Embryonic facial prominence (tissue), 1 donor: ENCODE results near the gene TNRC6C.

Source experiments
- DNase-seq: peaks from one replicate; pipeline ENCODE4 v3.0.0-alpha.2; 2016; ENCODE audit errors: extremely low spot score

The TNRC6C gene

GRCh38 chr17:78125138-78125913 is 166.8 kb downstream of the TNRC6C start:
- no peak for DNase-seq

DNA sequence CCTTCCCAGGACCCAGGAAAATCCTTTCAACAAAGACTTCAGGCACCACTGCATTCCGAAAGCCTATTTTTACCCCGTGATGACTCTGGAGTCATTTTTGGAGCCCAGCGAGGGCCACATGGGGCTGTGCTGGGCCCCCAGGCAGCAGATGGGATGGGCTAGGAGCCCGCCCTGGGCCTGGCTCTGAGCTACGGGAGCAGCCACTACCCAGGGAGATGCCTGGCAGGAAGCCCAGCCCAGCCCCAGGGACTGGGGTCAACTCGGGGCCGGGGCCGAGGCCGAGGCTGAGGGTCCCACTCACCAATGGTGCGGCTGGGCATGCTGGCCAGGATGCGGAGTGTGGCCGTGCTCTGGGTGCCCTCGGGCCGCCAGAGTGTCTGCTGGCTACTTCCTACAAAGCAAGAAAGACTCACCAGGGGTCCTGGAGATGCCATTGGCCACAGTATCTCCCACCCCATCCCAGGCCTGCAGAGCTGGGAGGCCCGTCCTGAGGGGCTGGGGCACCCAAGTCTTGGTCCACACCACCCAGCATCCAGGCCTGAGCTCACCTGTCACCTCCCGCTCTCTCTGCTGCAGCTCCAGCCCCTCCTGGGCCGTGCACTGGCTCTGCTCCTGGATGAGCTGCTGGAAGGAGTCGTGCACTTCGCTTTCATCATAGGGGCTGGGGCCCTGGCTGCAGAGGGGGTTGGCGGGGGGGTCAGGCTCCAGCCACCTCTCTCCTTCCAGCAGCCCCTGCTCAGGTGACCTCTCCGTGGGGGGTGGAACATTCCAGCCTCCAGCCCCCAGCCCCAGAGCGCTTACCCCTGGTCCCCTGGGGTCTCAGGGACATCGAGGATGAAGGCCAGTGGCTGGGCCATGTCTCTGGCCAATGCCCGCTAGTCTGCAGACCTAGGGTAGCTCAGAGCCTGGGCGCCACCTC is 167.7 kb downstream of the TNRC6C start:
- no peak for DNase-seq

GRCh38 chr17:78126895-78127238 is 168.4 kb downstream of the TNRC6C start:
- no peak for DNase-seq

- DNase-seq: no peak
Observed at GRCh38 chr17:78127239-78127887, 168.9 kb downstream of the TNRC6C start.

GRCh38 chr17:78127888-78128550 is 169.5 kb downstream of the TNRC6C start:
- DNase-seq: no peak

DNA sequence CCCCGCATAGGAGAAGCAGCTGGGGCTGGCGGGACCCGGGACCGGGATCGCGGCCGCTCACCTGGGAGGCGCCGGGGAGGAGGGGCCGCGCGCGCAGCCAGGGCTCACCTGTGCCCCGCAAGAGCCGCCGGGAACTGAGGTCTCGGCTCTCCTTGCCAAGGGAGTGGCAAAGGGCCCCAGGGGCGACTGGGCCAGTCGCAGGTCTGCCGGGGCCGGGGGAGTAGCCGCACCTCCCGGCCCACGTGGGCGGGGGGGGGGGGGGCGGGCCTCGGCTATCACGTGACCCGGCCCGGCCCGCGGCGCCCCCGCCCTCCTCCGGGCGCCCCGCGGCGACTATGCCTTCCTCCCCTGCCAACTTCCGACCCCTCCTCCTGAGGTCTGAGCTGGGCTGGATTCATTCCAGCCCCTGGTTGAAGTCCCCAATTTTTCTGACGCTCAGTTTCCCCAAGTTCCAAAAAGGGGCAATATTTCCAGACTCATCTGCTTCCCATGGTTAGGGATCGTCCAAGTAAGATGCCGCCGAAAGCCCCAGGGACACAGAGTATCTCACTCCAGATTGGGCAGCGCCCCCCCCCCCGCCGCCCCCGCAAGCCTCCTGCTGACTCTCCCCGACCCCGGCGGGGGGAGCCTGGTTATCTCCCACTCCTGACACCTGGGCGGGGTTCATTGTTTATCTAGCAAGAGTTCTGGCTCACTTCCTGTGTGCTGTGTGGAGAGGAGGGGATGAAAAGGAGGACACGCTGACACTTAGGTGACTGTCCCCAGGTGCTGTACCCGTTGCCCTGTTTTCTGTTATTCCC is 170.2 kb downstream of the TNRC6C start, which contains the start of gene TMC6:
TSS of gene TMC6 (minus strand) at position 205 of the 800 bp plus-strand sequence. CDS start 1,923 bp downstream, outside the sequence.
- DNase-seq: no peak

GRCh38 chr17:78129351-78130089 is 171.0 kb downstream of the TNRC6C start:
- no peak for DNase-seq

GRCh38 chr17:78130090-78130436 is 171.6 kb downstream of the TNRC6C start:
- DNase-seq: no peak

- DNase-seq: no peak
Observed at GRCh38 chr17:78130437-78131101, 172.1 kb downstream of the TNRC6C start, which contains the start of gene TMC8. TMC8 (plus strand) TSS chr17:78130771; CDS start chr17:78131589, 818 bp downstream.

DNA sequence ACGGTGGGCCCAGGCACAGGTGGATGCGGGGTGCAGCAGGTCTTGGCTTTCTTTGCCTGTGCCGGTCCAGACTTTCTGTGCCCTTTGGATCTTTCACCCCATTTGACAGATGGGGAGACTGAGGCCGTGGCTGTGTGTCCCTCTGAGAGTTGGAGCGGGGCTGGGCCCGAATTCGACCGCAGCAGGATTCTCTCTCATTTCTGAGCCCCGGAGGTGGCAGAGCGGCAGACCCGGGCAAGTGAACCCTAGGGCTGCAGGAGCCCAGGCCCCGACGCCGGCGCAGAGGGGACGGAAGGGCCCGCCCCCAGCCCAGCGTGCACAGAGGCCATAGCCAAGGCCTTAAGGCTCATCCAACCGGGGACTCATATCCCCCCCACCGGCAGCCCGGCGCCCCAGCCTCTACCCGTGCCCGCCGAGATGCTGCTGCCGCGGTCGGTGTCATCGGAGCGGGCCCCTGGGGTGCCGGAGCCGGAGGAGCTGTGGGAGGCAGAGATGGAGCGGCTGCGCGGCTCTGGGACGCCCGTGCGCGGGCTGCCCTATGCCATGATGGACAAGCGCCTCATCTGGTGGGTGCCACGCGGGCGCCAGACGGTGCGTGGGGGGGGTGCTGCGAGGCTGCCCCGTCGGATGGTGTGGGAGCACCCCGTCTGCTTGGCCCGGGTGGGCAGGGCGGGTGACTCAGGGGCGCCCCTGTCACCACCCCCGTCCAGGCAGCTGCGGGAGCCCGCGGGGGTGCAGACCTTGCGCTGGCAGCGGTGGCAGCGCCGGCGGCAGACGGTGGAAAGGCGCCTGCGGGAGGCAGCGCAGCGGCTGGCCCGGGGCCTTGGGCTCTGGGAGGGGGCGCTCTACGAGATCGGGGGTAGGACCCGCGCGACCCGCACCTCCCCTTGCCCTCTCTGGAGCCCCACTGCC is 172.9 kb downstream of the TNRC6C start:
- DNase-seq: no peak

GRCh38 chr17:78132084-78132676 is 173.7 kb downstream of the TNRC6C start:
- DNase-seq: no peak

GRCh38 chr17:78132767-78133178 is 174.3 kb downstream of the TNRC6C start:
- no peak for DNase-seq

DNA sequence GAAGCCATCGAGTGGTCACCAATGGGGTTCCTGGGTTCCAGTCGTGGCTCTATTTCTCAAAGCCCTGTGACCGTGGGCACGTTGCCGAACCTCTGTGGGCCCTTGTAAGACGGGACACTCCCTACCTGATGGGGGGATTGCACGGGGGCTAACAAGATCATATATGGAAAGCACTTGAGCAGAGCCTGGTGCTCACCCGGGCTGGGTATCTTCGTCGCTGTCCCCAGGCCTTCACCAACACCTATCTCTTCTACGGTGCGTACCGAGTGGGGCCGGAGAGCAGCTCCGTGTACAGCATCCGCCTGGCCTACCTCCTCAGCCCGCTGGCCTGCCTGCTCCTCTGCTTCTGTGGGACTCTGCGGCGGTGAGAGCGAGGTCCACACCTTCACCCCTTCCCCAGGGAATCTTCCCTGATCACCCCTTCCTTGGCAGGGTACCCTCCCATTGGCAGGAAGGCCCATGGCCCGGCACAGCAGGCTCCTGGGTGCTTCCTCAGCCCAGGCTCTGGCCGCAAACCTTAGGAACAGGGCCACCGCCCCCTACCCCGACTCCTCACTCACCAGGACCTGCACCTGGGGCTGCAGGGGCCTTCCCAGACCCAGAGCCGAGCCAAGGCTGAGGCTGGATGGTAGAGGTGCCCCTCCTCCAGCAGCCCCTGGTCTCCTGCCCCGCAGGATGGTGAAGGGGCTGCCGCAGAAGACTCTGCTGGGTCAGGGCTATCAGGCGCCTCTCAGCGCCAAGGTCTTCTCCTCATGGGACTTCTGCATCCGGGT is 174.9 kb downstream of the TNRC6C start:
- DNase-seq: no peak

DNA sequence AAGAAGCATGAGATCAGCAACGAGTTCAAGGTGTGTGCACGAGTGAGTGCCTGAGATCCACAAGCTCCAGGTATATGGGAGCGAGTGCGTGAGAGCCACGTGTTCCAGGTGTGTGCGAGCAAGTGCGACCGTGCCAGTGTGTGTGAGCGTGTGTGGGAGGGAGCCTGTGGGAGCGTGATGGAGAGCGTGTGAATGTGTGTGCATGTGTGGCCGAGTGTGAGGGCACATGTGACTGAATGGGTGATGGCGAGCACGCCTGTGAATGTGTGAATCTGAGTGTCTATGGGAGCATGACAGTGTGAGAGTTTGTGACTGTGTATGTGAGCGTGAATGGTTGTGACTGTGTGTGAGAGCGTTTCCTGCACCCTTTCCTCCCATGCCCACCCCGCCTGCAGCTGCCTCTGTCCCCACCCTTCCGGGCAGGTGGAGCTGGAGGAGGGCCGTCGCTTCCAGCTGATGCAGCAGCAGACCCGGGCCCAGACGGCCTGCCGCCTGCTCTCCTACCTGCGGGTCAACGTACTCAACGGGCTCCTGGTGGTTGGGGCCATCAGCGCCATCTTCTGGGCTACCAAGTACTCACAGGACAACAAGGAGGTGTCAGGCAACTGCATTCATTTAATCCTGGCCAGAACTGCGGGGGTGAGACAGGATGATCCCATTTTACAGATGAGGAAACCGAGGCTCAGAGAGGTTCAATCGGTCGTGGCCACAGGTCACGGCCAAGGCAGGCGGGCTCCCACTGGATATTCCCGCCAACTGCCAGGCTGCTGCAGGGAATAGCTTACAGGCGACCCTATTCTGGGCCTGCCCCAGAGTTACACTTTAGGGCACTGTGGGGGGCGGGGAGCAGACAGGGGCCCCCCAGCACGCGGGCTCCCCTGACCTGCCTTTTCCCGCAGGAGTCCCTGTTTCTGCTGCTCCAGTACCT is 175.7 kb downstream of the TNRC6C start:
- DNase-seq: no peak

DNA sequence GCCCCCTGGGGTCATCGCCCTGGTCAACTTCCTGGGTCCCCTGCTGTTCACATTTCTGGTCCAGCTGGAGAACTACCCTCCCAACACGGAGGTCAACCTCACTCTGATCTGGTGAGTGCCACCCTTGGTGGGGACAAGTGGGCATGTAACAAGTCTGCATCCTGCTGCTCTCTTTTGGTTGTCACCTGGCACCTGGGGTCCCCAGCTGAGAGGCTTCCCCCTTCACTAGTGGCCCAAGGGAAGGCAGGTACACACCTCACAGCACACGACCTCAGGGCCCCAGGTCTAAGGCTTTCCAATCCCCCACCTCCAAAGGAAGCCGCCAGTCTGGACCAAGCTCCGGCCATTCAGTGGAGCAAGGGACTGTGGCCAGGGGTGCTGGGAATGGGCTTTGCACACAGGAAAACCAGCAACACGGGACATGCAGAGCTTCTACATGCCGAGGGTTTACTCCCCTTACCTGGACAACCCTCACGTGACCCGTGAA is 176.4 kb downstream of the TNRC6C start:
- no peak for DNase-seq
